H1 (cell line): ENCODE data around the gene TIAM2.

Experiments
- CTCF ChIP-seq, 3 experiments: IDR thresholded peaks; 1 replicate in 2 of 3; 2 replicates in 1 of 3; pipeline versions ENCODE4 v1.5.1 to v1.6.1; 2011; ENCODE audit warnings: low read length in 3 of 3, mild to moderate bottlenecking in 3 of 3, inconsistent platforms in 2 of 3, low read depth in 1 of 3, moderate library complexity in 1 of 3; ENCODE audit not compliant: insufficient read depth in 1 of 3; ENCODE audit errors: control extremely low read depth in 1 of 3
- TAF1 ChIP-seq: IDR thresholded peaks from 2 replicates; pipeline ENCODE4 v1.6.1; 2011; ENCODE audit warnings: mild to moderate bottlenecking, low read depth, low read length

GRCh38 chr6:155245831-155246230 is 250.7 kb downstream of the TIAM2 start:
- TF ChIP-seq CTCF (IDR thresholded peaks at IDR 0.05; ENCODE audit: control extremely low read depth in 1 of 3, insufficient read depth in 1 of 3, low read depth in 1 of 3, low read length in 3 of 3) (no peak), TAF1 (no peak)
